Upper lobe of left lung (tissue), 6 donors: ENCODE data around the gene REX1BD. TPM values are rescaled to one million over a fixed set of nuclear protein-coding genes. Genes with fewer than 3 reads are reported as not detected.
A peak's percentile ranks its signal among the peaks of the same experiment; 100 is the strongest.

Experiments used
- ATAC-seq, 2 donors: fragments of 200-7000 bp; cut with Tn5 transposase; one replicate each; pipeline ENCODE4 v1.9.1; 2022; ENCODE audit warnings: mild to moderate bottlenecking in 2 of 2, moderate library complexity in 2 of 2; ENCODE audit not compliant: low FRiP score in 2 of 2
- DNase-seq, 2 donors: peaks; one replicate each; pipeline ENCODE4 v3.0.0-alpha.2; 2019 to 2020
- H3K27ac ChIP-seq, 4 donors: fragments of 200-600 bp; sonication (generic); one replicate each; pipeline ENCODE4 v1.5.1; 2016 to 2019
- H3K27me3 ChIP-seq, 4 donors: fragments of 200-600 bp; sonication (generic); one replicate each; pipeline ENCODE4 v1.5.1; 2017 to 2019
- H3K36me3 ChIP-seq, 4 donors: fragments of 200-600 bp; sonication (generic); one replicate each; pipeline ENCODE4 v1.5.1; 2016 to 2019
- H3K4me1 ChIP-seq, 4 donors: fragments of 200-600 bp; sonication (generic); one replicate each; pipeline ENCODE4 v1.5.1; 2018 to 2019
- H3K4me3 ChIP-seq, 4 donors: fragments of 200-600 bp; sonication (generic); one replicate each; pipeline ENCODE4 v1.5.1; 2017 to 2019; ENCODE audit warnings: mild to moderate bottlenecking in 2 of 4, moderate library complexity in 1 of 4
- H3K9me3 ChIP-seq, 4 donors: fragments of 200-600 bp; sonication (generic); one replicate each; pipeline ENCODE4 v1.5.1; 2018 to 2019
- EP300 ChIP-seq, 4 donors: sonication (generic); formaldehyde crosslinking; IDR thresholded peaks; one replicate each; pipeline ENCODE4 v1.5.1; 2017; ENCODE audit warnings: antibody characterized with exemption in 4 of 4, control low read depth in 2 of 4
- POLR2A ChIP-seq, 4 donors: fragments of 450-650 bp; IDR thresholded peaks; one replicate each; pipeline ENCODE4 v1.5.1; 2016 to 2017; ENCODE audit warnings: antibody characterized with exemption in 4 of 4, mild to moderate bottlenecking in 2 of 4
- POLR2AphosphoS5 ChIP-seq, 2 donors: sonication (generic); formaldehyde crosslinking; IDR thresholded peaks; one replicate each; pipeline ENCODE4 v1.5.1; 2017; ENCODE audit warnings: antibody characterized with exemption in 2 of 2
- WGBS, 2 donors: methylation state at CpG; one replicate each; pipeline ENCODE4 v1.1.5; 2017 to 2018; 5-methylcytosine and 5-hydroxymethylcytosine counted together
- total RNA-seq, 6 donors: library from RNA; depleted of rRNA in 4 of 6; stranded (reverse); fragments of >200 nt in 4 of 6; gene quantifications; one replicate each; pipeline versions ENCODE4 v1.1.0 to v1.2.1, GENCODE V29; 2016 to 2021
- TF ChIP-seq, protein P1 (sequence below), 6 experiments: fragments of 450-650 bp in 4 of 6; fragments of 200-600 bp in 2 of 6; sonication (generic) in 2 of 6; IDR thresholded peaks; one replicate each; pipeline ENCODE4 v1.5.1; 2016 to 2019; ENCODE audit warnings: antibody characterized with exemption in 6 of 6
- donor health status: DM: no; HTN: no; CAD: no; lungs with moderate emphysema.
- donor health status: DM: no; HTN: yes; CAD: no; lungs with severe emphysema.

Gene REX1BD
- total RNA-seq, 6 donors from 2014 or later = 83.6 to 114 (median 91.6) TPM

DNA sequence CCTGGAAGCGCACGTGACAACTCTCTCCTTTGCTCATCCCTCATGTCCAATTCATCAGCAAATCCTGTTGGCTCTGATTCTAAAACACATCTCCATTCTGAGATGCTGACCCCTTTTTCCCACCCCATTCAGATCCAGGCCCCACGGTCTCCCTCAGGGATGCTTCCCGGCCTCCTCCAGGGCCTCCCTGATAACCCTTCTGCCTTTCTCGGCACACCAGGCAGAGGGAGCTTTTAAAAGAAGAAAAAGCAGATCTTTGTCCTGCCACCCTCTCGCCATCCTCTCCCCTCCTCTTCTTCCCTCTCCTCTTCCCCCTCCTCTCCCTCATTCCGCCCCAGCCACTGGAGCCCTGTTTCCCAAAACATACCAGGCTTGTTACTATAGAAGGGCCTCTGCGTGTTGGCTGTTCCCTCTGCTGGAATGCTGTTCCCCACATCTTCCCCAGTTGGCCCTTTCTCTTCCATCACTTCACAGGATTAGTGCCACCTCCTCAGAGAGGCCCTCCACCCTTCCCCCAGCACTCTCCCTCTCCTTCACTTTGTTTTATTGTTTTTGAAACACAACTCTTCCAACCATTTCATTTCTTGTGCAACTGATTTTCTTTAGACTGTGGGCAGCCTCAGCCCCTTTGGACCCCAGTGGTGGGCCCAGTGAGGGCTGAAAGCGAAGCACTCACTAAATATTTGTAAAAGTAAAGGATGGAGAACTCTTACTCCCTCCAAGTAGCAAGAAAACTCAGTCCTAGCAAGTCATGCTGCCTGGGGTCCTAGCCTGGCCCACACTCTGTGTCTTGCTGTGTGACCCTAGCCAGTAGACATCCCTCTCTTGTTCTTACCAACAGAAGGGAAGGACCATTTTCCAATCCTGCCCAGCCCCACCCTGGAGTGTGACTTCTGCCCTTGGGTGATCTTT, 20.5 kb downstream of the REX1BD start:
- WGBS, 2 donors = 54 to 58% methylated on average over 9 of the region's 9 CpGs
- Histone ChIP-seq H3K36me3 (no peaks in the 10 kb centered on the region), H3K4me3 (no peak overlapping the region), H3K4me1 (peaks cover 48 to 71% (median 53%) of the 10 kb centered on the region in 4 donors), H3K27ac (no peak overlapping the region), H3K9me3 (no peaks in the 10 kb centered on the region), H3K27me3 (peaks cover 2 to 86% (median 54%) of the 10 kb centered on the region in 4 donors)
- DNase-seq (no peak), ATAC-seq (no peak)
- TF ChIP-seq POLR2A (IDR thresholded peaks at IDR 0.05) (no peak), EP300 (IDR thresholded peaks at IDR 0.05) (no peak), POLR2AphosphoS5 (IDR thresholded peaks at IDR 0.05) (no peak)
- TF ChIP-seq, protein P1, sequence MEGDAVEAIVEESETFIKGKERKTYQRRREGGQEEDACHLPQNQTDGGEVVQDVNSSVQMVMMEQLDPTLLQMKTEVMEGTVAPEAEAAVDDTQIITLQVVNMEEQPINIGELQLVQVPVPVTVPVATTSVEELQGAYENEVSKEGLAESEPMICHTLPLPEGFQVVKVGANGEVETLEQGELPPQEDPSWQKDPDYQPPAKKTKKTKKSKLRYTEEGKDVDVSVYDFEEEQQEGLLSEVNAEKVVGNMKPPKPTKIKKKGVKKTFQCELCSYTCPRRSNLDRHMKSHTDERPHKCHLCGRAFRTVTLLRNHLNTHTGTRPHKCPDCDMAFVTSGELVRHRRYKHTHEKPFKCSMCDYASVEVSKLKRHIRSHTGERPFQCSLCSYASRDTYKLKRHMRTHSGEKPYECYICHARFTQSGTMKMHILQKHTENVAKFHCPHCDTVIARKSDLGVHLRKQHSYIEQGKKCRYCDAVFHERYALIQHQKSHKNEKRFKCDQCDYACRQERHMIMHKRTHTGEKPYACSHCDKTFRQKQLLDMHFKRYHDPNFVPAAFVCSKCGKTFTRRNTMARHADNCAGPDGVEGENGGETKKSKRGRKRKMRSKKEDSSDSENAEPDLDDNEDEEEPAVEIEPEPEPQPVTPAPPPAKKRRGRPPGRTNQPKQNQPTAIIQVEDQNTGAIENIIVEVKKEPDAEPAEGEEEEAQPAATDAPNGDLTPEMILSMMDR (IDR thresholded peaks at IDR 0.05) = no peak

DNA sequence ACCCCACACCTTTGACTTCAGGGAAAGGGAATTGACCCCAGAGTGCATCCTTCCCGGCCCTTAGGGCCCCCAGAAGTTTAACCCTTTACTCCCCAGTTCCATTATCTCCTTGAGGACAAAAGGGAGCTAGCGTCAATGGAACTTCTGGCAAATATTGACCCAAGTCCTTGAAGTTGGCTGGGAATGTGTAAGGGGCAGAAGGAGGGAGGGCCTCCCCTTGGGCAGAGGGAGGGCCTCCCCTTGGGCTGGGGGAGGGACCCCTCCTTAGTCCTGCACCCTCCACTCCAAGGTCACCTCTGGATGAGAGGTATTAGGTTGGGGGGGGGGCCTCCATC, 21.1 kb downstream of the REX1BD start:
- Histone ChIP-seq H3K27ac (no peak overlapping the region), H3K9me3 (no peaks in the 10 kb centered on the region), H3K4me1 (peaks cover 48 to 70% (median 52%) of the 10 kb centered on the region in 4 donors), H3K4me3 (no peak overlapping the region), H3K27me3 (peaks cover 2 to 81% (median 53%) of the 10 kb centered on the region in 4 donors), H3K36me3 (no peaks in the 10 kb centered on the region)
- WGBS, 2 donors = 32 to 38% methylated on average over 2 of the region's 2 CpGs
- ATAC-seq = peak in 1 of 2 donors; percentile 60
- TF ChIP-seq POLR2A (IDR thresholded peaks at IDR 0.05) = no peak
- TF ChIP-seq EP300 (IDR thresholded peaks at IDR 0.05) = no peak
- no peak for DNase-seq

DNA sequence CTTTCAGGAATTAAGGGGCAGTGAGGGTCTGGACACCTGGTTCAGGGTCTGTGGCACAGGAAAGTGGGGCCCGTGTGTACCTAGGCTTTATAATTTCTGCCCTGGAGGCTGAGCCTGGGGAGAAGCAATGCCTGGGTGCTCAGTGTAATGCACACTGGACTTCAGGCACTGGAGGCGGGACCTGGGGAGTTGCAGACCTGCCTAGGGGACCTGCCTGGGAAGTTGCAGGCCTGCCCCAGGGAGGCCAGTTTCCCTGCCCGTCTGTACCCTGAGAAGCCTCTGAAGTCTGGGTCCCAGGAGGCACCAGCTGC, 21.6 kb downstream of the REX1BD start:
- DNase-seq (no peak), ATAC-seq (no peak)
- Histone ChIP-seq H3K36me3 (no peaks in the 10 kb centered on the region), H3K27ac (no peak overlapping the region), H3K4me1 (peaks cover 48 to 68% (median 52%) of the 10 kb centered on the region in 4 donors), H3K9me3 (no peaks in the 10 kb centered on the region), H3K27me3 (peaks cover 2 to 77% (median 50%) of the 10 kb centered on the region in 4 donors), H3K4me3 (no peak overlapping the region)
- TF ChIP-seq POLR2A (IDR thresholded peaks at IDR 0.05) (no peak), EP300 (IDR thresholded peaks at IDR 0.05) (no peak), POLR2AphosphoS5 (IDR thresholded peaks at IDR 0.05) (no peak)
- TF ChIP-seq, protein P1 (IDR thresholded peaks at IDR 0.05) = no peak
- WGBS, 2 donors = 23% methylated on average over 3 of the region's 3 CpGs; no CpG with 5 or more reads in 1 of the 2 donors

DNA sequence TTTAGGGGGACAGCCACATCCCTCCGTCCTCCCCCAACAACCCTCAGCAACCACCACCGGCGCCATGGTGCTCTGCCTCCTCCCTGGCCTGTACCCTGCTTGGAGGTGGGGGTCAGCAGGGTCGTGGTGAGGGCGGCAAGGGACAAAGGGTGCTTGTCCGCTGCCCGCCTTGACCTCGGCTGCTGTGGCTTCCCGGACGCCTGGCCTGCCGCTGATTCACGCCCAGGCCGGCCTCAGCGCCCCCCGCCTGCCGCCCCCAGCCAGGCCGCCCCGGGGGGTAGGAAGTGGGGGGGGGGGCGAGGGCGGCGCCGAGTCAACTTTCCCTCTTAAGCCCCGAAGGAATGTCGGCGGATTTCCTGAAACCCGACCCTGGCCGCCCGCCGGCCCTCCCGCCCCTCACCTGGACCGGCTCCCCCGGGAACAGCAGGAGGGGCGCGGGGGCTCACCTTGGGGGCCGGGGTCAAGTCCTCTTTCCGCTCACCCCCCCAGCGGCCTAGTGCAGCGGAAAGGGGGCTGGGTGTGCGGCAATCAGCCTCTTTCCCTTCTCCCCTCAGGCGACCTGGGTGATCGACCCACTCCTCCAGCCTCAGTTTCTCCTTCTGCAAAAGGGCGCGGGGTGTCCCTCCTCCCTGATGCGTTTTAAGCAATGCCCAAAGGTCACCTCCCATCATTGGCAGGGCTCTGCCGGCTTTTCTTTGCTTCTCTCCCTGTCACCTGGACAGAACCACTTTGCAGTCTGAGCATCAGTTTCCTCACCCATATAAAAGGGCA, 22.1 kb downstream of the REX1BD start:
- H3K27ac ChIP-seq = no peak overlapping the region
- H3K36me3 ChIP-seq = no peaks in the 10 kb centered on the region
- H3K9me3 ChIP-seq = no peaks in the 10 kb centered on the region
- no peak overlapping the region for H3K4me3 ChIP-seq
- 4 to 5% methylated on average over 9 to 22 of the region's 45 CpGs for WGBS, 2 donors
- no peak for TF ChIP-seq POLR2AphosphoS5 (IDR thresholded peaks at IDR 0.05)
- no peak for TF ChIP-seq POLR2A (IDR thresholded peaks at IDR 0.05)
- TF ChIP-seq, protein P1 (IDR thresholded peaks at IDR 0.05) = no peak
- TF ChIP-seq EP300 (IDR thresholded peaks at IDR 0.05) = no peak
- ATAC-seq = no peak
- peaks cover 47 to 62% (median 52%) of the 10 kb centered on the region in 4 donors for H3K4me1 ChIP-seq
- H3K27me3 ChIP-seq = peaks cover 2 to 72% (median 47%) of the 10 kb centered on the region in 4 donors
- DNase-seq = peak in 1 of 2 donors; percentile 82
